ENCODE data around the gene MB. TPM values are rescaled to one million over a fixed set of nuclear protein-coding genes. Genes with fewer than 3 reads are reported as not detected.

The MB gene
- total RNA-seq, 3 donors from 2014 or later: 2.1 to 17.2 (median 13.4) TPM

- intact Hi-C loops (cut with DNase I, micrococcal nuclease): no loop called here
- ATAC-seq (no peak), DNase-seq (no peak)
- TF ChIP-seq, protein P1, sequence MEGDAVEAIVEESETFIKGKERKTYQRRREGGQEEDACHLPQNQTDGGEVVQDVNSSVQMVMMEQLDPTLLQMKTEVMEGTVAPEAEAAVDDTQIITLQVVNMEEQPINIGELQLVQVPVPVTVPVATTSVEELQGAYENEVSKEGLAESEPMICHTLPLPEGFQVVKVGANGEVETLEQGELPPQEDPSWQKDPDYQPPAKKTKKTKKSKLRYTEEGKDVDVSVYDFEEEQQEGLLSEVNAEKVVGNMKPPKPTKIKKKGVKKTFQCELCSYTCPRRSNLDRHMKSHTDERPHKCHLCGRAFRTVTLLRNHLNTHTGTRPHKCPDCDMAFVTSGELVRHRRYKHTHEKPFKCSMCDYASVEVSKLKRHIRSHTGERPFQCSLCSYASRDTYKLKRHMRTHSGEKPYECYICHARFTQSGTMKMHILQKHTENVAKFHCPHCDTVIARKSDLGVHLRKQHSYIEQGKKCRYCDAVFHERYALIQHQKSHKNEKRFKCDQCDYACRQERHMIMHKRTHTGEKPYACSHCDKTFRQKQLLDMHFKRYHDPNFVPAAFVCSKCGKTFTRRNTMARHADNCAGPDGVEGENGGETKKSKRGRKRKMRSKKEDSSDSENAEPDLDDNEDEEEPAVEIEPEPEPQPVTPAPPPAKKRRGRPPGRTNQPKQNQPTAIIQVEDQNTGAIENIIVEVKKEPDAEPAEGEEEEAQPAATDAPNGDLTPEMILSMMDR (IDR thresholded peaks at IDR 0.05): no peak
- H3K4me1 ChIP-seq (ENCODE audit: low read depth): peaks cover 16% of the 10 kb centered on the region
- H3K9me3 ChIP-seq: peaks cover 2% of the 10 kb centered on the region
- H3K4me3 ChIP-seq: no peak overlapping the region
- no peaks in the 10 kb centered on the region for H3K36me3 ChIP-seq (ENCODE audit: low read depth)
Observed at GRCh38 chr22:35649636-35650250, 32.6 kb upstream of the MB start.

GRCh38 chr22:35649026-35649553 lies 32.0 kb upstream of the MB start:
- Histone ChIP-seq H3K4me1 (ENCODE audit: low read depth) (peaks cover 16% of the 10 kb centered on the region), H3K36me3 (ENCODE audit: low read depth) (no peaks in the 10 kb centered on the region), H3K9me3 (peaks cover 2% of the 10 kb centered on the region), H3K4me3 (peak overlapping the region; percentile 83)
- ATAC-seq (peak; percentile 38), DNase-seq (no peak)
- intact Hi-C loops (cut with DNase I, micrococcal nuclease): no loop called here
- TF ChIP-seq, protein P1 (IDR thresholded peaks at IDR 0.05): no peak

DNA sequence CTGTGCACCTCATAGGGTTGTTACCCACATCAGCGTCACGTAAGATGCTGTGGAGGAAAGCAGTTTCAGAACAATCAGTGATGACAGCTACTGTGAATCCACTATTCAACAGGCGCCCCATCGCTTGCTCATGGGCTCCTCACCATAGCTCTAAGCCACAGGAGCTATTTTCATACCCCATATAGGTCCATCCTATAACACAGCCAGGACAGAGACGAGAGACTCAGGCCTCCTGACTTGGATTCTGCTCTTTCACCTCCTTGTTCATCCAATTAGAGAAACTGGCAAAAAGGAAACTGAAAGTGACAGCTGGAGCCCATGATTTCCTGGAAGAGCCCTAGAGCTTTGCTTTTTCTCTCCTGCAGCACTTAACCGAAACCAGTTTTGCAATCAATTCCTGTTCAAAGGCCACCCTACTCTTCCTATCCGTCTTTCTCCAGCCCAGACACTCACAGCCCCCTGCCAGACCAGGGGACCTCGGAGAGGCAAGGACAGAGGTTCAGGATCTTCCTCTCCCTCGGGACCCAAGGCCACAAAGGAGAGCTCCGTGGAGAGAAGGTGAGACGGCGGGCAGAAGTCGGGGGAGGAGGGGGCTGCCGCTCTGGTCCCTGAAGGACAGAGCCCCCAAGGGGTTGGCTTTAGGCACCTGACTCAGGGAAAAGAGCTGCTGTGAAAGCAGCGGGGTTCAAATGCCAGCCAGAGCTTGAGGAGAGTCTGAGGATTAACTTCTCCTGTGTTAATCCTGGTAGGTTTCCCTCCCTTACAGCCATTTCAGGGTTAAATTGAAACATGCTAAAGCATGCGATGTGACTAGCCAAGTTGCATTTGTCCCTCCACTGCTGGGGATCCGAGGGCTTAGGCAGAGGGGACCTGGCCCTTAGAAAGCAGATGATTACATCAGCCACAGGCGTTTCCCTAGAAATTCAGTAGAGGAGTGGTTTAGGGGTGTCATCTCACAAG lies 31.2 kb upstream of the MB start, which contains the start of gene APOL6:
APOL6 (plus strand) TSS at position 381 of the 960 bp plus-strand sequence. CDS start 7,980 bp downstream, outside the sequence.
- ATAC-seq (peak; percentile 92), DNase-seq (peak in 2 of 3 donors; percentile 63 to 79)
- H3K36me3 ChIP-seq (ENCODE audit: low read depth): no peaks in the 10 kb centered on the region
- intact Hi-C loops (cut with DNase I, micrococcal nuclease): no loop called here
- H3K9me3 ChIP-seq: peaks cover 2% of the 10 kb centered on the region
- TF ChIP-seq, protein P1 (IDR thresholded peaks at IDR 0.05): no peak
- peak within 1 kb of the TSS; percentile 83 for H3K4me3 ChIP-seq
- peaks cover 16% of the 10 kb centered on the region for H3K4me1 ChIP-seq (ENCODE audit: low read depth)

DNA sequence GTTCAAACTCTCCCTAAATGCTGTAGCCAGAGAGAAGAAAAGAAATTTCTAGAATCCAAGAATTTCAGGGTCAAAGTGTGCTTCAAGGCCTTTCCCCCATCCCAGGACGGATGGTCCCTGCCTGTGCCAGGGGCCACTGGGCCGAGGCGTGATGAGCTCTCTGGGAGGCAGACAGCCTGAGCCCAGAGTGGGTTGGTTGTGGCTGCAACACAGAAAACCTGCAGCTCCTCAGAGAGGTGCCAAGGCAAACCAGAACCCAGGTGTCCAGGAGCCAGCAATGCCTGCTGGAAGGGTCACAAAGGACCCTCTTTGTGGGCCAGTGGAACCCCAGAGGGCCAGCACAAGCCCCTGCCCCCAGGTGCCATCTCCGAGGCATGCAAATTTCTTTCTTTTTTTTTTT lies 28.5 kb upstream of the MB start:
- Histone ChIP-seq H3K36me3 (ENCODE audit: low read depth) (no peaks in the 10 kb centered on the region), H3K4me3 (no peak overlapping the region), H3K9me3 (no peaks in the 10 kb centered on the region), H3K4me1 (ENCODE audit: low read depth) (peaks cover 19% of the 10 kb centered on the region)
- no peak for DNase-seq
- ATAC-seq: no peak
- intact Hi-C loops (cut with DNase I, micrococcal nuclease): no loop called here
- TF ChIP-seq, protein P1 (IDR thresholded peaks at IDR 0.05): no peak

- H3K4me3 ChIP-seq: no peak overlapping the region
- DNase-seq: no peak
- no peak for ATAC-seq
- H3K9me3 ChIP-seq: no peaks in the 10 kb centered on the region
- TF ChIP-seq, protein P1 (IDR thresholded peaks at IDR 0.05): no peak
- peaks cover 13% of the 10 kb centered on the region for H3K4me1 ChIP-seq (ENCODE audit: low read depth)
- no peaks in the 10 kb centered on the region for H3K36me3 ChIP-seq (ENCODE audit: low read depth)
- intact Hi-C loops (cut with DNase I, micrococcal nuclease): no loop called here
Observed at GRCh38 chr22:35643991-35644390, 26.9 kb upstream of the MB start.

Measured in mucosa of descending colon (tissue), 3 donors.